Activated CD8-positive, alpha-beta T cell treated with anti-CD3 and anti-CD28 coated beads for 36 hours (primary cell): ENCODE results near the gene PRMT1. TPM values are rescaled to one million over a fixed set of nuclear protein-coding genes. Genes with fewer than 3 reads are reported as not detected.

Experiments used
- ATAC-seq: fragments of 200-7000 bp; cut with Tn5 transposase; one replicate; pipeline ENCODE4 v1.10.0; 2021; ENCODE audit warnings: mild to moderate bottlenecking, moderate library complexity
- CTCF ChIA-PET: fragments of 350-600 bp; sonication (Branson Sonifier 250); formaldehyde crosslinking; loops from one replicate; lab custom pipeline; 2021; ENCODE audit warnings: antibody characterized with exemption; lab: Charles Lee
- POLR2A ChIA-PET: fragments of 350-600 bp; sonication (Branson Sonifier 250); formaldehyde crosslinking; loops from one replicate; lab custom pipeline; 2021; ENCODE audit warnings: antibody characterized with exemption; lab: Charles Lee
- DNase-seq: peaks from one replicate; pipeline ENCODE4 v3.0.0-alpha.2; 2020
- H3K27ac Mint-ChIP-seq: one replicate; pipeline ENCODE4 v1.8.0; 2021; ENCODE audit warnings: mild to moderate bottlenecking, mixed read lengths
- H3K27me3 Mint-ChIP-seq: one replicate; pipeline ENCODE4 v1.8.0; 2021; ENCODE audit warnings: mixed read lengths
- H3K36me3 Mint-ChIP-seq: one replicate; pipeline ENCODE4 v1.8.0; 2021; ENCODE audit warnings: low read depth, mixed read lengths
- H3K4me1 Mint-ChIP-seq: one replicate; pipeline ENCODE4 v1.8.0; 2021; ENCODE audit warnings: low read depth, mixed read lengths
- H3K4me3 Mint-ChIP-seq: one replicate; pipeline ENCODE4 v1.8.0; 2021; ENCODE audit warnings: mild to moderate bottlenecking, moderate library complexity, mixed read lengths
- H3K9me3 Mint-ChIP-seq: one replicate; pipeline ENCODE4 v1.8.0; 2021; ENCODE audit warnings: mixed read lengths
- intact Hi-C: fragments of 100-400 bp; cut with micrococcal nuclease; formaldehyde crosslinking; loops from one replicate; pipeline ENCODE4 v1.10.0; 2022
- total RNA-seq, 2 experiments: library from RNA; stranded (reverse); gene quantifications; one replicate each; pipeline ENCODE4 v1.2.3, GENCODE V29; 2021
- TF ChIP-seq, protein P1 (sequence below): fragments of 200-600 bp; IDR thresholded peaks from one replicate; pipeline ENCODE4 v1.8.0; 2022; ENCODE audit warnings: antibody characterized with exemption, mild to moderate bottlenecking

Gene PRMT1
- total RNA-seq, 2 experiments from 2014 or later = 419 to 437 TPM

DNA sequence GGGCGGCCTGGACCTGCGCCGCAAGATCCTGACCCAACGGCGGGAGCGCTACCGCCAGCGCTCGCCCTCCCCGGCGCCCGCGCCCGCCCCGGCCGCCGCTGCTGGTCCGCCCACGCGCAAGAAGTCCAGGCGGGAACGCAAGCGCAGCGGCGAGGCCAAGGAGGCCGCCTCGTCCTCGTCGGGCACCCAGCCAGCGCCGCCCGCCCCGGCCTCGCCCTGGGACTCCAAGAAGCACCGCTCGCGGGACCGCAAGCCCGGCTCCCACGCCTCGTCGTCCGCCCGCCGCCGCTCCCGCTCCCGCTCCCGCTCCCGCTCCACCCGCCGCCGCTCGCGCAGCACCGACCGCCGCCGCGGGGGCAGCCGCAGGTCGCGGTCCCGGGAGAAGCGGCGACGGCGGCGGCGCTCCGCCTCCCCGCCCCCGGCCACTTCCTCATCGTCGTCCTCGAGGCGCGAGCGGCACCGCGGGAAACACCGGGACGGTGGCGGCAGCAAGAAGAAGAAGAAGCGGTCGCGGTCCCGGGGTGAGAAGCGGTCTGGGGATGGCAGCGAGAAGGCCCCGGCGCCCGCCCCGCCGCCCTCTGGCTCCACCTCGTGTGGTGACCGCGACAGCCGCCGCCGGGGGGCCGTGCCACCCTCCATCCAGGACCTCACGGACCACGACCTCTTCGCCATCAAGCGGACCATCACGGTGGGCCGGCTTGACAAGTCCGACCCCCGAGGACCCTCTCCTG lies 25.1 kb upstream of the PRMT1 start:
- H3K27ac Mint-ChIP-seq = no peak overlapping the region
- no peaks in the 10 kb centered on the region for H3K27me3 Mint-ChIP-seq
- ChIA-PET POLR2A (no interaction called here), CTCF (no interaction called here)
- H3K4me1 Mint-ChIP-seq = no peaks in the 10 kb centered on the region
- no peaks in the 10 kb centered on the region for H3K9me3 Mint-ChIP-seq
- ATAC-seq (no peak), DNase-seq (no peak)
- no peak overlapping the region for H3K4me3 Mint-ChIP-seq
- H3K36me3 Mint-ChIP-seq = peaks cover 18% of the 10 kb centered on the region
- TF ChIP-seq, protein P1, sequence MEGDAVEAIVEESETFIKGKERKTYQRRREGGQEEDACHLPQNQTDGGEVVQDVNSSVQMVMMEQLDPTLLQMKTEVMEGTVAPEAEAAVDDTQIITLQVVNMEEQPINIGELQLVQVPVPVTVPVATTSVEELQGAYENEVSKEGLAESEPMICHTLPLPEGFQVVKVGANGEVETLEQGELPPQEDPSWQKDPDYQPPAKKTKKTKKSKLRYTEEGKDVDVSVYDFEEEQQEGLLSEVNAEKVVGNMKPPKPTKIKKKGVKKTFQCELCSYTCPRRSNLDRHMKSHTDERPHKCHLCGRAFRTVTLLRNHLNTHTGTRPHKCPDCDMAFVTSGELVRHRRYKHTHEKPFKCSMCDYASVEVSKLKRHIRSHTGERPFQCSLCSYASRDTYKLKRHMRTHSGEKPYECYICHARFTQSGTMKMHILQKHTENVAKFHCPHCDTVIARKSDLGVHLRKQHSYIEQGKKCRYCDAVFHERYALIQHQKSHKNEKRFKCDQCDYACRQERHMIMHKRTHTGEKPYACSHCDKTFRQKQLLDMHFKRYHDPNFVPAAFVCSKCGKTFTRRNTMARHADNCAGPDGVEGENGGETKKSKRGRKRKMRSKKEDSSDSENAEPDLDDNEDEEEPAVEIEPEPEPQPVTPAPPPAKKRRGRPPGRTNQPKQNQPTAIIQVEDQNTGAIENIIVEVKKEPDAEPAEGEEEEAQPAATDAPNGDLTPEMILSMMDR = no peak
- intact Hi-C loops = no loop called here

DNA sequence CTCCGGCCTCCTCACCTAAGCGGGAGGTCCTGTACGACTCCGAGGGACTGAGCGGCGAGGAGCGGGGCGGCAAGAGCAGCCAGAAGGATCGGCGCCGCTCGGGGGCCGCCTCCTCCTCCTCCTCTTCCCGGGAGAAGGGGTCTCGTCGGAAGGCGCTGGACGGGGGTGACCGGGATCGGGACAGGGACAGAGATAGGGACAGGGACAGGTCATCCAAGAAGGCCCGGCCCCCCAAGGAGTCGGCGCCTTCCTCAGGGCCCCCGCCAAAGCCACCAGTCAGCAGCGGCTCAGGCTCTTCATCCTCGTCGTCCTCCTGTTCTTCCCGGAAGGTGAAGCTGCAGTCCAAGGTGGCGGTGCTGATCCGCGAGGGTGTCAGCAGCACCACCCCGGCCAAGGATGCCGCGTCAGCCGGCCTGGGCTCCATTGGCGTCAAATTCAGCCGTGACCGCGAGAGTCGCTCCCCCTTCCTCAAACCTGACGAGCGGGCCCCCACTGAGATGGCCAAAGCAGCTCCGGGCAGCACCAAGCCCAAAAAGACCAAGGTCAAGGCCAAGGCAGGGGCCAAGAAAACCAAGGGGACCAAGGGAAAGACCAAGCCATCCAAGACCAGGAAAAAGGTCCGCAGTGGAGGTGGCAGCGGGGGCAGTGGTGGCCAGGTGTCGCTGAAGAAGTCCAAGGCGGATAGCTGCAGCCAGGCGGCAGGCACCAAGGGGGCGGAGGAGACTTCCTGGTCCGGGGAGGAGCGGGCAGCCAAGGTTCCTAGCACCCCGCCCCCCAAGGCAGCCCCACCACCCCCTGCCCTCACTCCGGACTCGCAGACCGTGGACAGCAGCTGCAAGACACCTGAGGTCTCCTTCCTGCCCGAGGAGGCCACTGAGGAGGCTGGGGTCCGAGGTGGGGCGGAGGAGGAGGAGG lies 24.3 kb upstream of the PRMT1 start:
- TF ChIP-seq, protein P1 = no peak
- intact Hi-C loops = no loop called here
- H3K27ac Mint-ChIP-seq = no peak overlapping the region
- peaks cover 23% of the 10 kb centered on the region for H3K36me3 Mint-ChIP-seq
- H3K4me1 Mint-ChIP-seq = peaks cover 2% of the 10 kb centered on the region
- CTCF ChIA-PET = no interaction called here
- POLR2A ChIA-PET = no interaction called here
- ATAC-seq (no peak), DNase-seq (no peak)
- H3K9me3 Mint-ChIP-seq = no peaks in the 10 kb centered on the region
- H3K4me3 Mint-ChIP-seq = no peak overlapping the region
- H3K27me3 Mint-ChIP-seq = no peaks in the 10 kb centered on the region

DNA sequence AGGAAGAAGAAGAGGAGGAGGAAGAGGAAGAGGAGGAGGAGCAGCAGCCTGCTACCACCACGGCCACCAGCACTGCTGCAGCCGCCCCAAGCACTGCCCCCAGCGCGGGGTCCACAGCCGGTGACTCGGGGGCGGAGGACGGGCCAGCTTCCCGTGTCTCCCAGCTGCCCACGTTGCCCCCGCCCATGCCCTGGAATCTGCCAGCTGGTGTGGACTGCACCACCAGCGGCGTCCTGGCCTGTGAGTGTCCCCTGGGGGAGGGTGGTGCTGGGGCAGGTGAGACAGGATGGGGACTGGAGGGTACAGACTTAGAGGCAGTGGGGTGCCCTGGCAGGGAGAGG lies 23.6 kb upstream of the PRMT1 start:
- Mint-ChIP-seq H3K4me3 (no peak overlapping the region), H3K4me1 (peaks cover 2% of the 10 kb centered on the region), H3K36me3 (peaks cover 24% of the 10 kb centered on the region), H3K9me3 (no peaks in the 10 kb centered on the region), H3K27me3 (no peaks in the 10 kb centered on the region), H3K27ac (no peak overlapping the region)
- TF ChIP-seq, protein P1 = no peak
- POLR2A ChIA-PET = no interaction called here
- intact Hi-C loops = no loop called here
- ATAC-seq (no peak), DNase-seq (no peak)
- CTCF ChIA-PET = no interaction called here

DNA sequence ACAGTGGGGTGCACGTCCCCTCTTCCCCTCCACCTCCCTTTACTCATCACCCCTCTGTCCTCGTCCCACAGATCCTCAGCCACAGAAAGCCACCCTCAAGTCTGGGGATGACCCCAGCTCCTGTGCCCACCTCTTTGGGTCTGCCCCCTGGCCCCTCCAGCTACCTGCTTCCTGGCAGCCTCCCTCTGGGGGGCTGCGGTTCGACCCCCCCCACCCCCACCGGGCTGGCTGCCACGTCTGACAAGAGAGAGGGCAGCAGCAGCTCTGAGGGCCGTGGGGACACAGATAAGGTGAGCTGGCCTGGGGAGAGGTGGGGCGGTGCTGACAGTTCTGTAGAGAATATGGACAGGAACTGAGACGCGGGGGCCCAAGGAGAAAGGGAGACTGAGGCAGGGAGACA lies 22.5 kb upstream of the PRMT1 start:
- Mint-ChIP-seq H3K27ac (no peak overlapping the region), H3K4me3 (no peak overlapping the region), H3K27me3 (no peaks in the 10 kb centered on the region), H3K36me3 (peaks cover 32% of the 10 kb centered on the region), H3K9me3 (no peaks in the 10 kb centered on the region), H3K4me1 (peaks cover 2% of the 10 kb centered on the region)
- intact Hi-C loops = no loop called here
- TF ChIP-seq, protein P1 = no peak
- ATAC-seq (no peak), DNase-seq (no peak)
- POLR2A ChIA-PET = no interaction called here
- CTCF ChIA-PET = no interaction called here
